ENCODE measurements around the gene EIF2B2. TPM values are rescaled to one million over a fixed set of nuclear protein-coding genes. Genes with fewer than 3 reads are reported as not detected.

EIF2B2 gene
- total RNA-seq, 2 donors from 2014 or later: 35.0 to 41.6 TPM

DNA sequence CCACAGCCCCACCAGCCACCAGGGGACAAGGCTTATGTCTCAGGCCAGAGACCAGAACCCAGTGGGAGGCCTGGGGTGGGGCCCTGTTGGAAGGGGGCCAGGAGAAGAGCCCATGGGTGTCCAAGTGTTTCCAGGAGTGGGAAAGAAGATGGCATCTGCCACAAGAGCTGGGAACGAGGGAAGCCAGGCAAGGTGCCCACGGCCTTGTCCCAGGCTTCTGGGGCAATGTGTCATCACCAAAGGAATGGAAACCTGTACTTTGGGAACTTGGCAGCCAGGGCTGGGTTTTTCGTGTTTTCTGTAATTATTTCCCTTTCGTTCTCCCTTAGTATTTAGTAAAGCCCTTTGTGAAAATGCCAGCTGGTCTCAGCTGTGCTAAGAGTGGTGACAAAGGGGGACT is 42.0 kb upstream of the EIF2B2 start:
- Mint-ChIP-seq H3K9me3 (no peaks in the 10 kb centered on the region), H3K4me3 (no peak overlapping the region), H3K4me1 (no peaks in the 10 kb centered on the region), H3K27me3 (ENCODE audit: insufficient read depth) (peaks cover 15% of the 10 kb centered on the region), H3K36me3 (ENCODE audit: low read depth) (no peaks in the 10 kb centered on the region), H3K27ac (no peak overlapping the region)
- Histone ChIP-seq H3K9ac (ENCODE audit: extremely low read depth, low read length, poor library complexity, severe bottlenecking) (no peak overlapping the region), H3K27me3 (ENCODE audit: control insufficient read depth, insufficient read depth, low read length, poor library complexity, severe bottlenecking) (peaks cover 8% of the 10 kb centered on the region), H3K27ac (ENCODE audit: low read depth, low read length) (no peak overlapping the region), H3K4me3 (ENCODE audit: low read length) (no peak overlapping the region), H3K9me3 (ENCODE audit: control insufficient read depth, low read length) (no peaks in the 10 kb centered on the region), H3K4me1 (ENCODE audit: control insufficient read depth, insufficient read depth, low read length) (no peaks in the 10 kb centered on the region), H3K36me3 (ENCODE audit: control insufficient read depth, insufficient read depth, low read length) (no peaks in the 10 kb centered on the region)
- DNase-seq: no peak
- WGBS, 2 experiments (ENCODE audit: insufficient coverage in 1 of 2, insufficient read length in 1 of 2): 93 to 97% methylated on average over 4 of the region's 4 CpGs
- TF ChIP-seq, protein P1, sequence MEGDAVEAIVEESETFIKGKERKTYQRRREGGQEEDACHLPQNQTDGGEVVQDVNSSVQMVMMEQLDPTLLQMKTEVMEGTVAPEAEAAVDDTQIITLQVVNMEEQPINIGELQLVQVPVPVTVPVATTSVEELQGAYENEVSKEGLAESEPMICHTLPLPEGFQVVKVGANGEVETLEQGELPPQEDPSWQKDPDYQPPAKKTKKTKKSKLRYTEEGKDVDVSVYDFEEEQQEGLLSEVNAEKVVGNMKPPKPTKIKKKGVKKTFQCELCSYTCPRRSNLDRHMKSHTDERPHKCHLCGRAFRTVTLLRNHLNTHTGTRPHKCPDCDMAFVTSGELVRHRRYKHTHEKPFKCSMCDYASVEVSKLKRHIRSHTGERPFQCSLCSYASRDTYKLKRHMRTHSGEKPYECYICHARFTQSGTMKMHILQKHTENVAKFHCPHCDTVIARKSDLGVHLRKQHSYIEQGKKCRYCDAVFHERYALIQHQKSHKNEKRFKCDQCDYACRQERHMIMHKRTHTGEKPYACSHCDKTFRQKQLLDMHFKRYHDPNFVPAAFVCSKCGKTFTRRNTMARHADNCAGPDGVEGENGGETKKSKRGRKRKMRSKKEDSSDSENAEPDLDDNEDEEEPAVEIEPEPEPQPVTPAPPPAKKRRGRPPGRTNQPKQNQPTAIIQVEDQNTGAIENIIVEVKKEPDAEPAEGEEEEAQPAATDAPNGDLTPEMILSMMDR (conservative IDR thresholded peaks at IDR 0.05): no peak

DNA sequence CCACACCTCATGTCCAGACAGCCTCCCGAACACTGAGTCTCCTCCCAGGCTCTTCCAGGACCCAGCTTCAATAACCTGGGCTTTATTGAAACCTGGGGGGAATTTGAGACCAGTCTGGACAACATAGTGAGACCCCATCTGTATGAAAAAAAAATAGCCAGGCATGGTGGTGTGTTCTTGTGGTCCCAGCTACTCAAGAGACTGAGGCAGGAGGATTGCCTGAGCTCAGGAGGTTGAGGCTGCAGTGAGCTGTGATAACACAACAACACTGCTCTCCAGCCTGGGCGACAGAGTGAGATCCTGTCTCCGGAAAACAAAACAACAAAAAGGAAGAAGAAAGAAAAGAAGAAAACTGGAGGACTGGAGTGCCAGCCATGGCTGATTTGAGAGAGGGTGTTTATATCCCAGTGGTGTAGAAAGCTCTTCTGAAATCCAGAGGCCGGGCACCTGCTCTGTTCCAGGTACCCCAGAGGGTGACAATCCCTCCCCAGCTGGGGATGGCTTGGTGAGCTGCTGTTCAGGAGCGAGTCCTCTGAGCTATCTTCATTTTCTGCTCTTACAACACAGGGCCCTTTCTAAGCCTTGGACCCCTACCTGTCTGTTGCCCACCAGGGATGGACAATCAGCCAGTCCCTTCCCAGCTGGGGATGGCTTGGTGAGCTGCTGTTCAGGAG is 41.3 kb upstream of the EIF2B2 start:
- H3K27me3 Mint-ChIP-seq (ENCODE audit: insufficient read depth): peaks cover 10% of the 10 kb centered on the region
- no peaks in the 10 kb centered on the region for H3K36me3 ChIP-seq (ENCODE audit: control insufficient read depth, insufficient read depth, low read length)
- no peaks in the 10 kb centered on the region for H3K4me1 ChIP-seq (ENCODE audit: control insufficient read depth, insufficient read depth, low read length)
- H3K27ac ChIP-seq (ENCODE audit: low read depth, low read length): no peak overlapping the region
- no peak overlapping the region for H3K9ac ChIP-seq (ENCODE audit: extremely low read depth, low read length, poor library complexity, severe bottlenecking)
- 90 to 100% methylated on average over 2 to 5 of the region's 5 CpGs for WGBS, 2 experiments (ENCODE audit: insufficient coverage in 1 of 2, insufficient read length in 1 of 2)
- H3K9me3 ChIP-seq (ENCODE audit: control insufficient read depth, low read length): no peaks in the 10 kb centered on the region
- H3K9me3 Mint-ChIP-seq: no peaks in the 10 kb centered on the region
- H3K4me3 Mint-ChIP-seq: no peak overlapping the region
- TF ChIP-seq, protein P1 (conservative IDR thresholded peaks at IDR 0.05): no peak
- no peaks in the 10 kb centered on the region for H3K4me1 Mint-ChIP-seq
- no peak overlapping the region for H3K27ac Mint-ChIP-seq
- H3K4me3 ChIP-seq (ENCODE audit: low read length): no peak overlapping the region
- no peaks in the 10 kb centered on the region for H3K36me3 Mint-ChIP-seq (ENCODE audit: low read depth)
- peaks cover 2% of the 10 kb centered on the region for H3K27me3 ChIP-seq (ENCODE audit: control insufficient read depth, insufficient read depth, low read length, poor library complexity, severe bottlenecking)
- no peak for DNase-seq

DNA sequence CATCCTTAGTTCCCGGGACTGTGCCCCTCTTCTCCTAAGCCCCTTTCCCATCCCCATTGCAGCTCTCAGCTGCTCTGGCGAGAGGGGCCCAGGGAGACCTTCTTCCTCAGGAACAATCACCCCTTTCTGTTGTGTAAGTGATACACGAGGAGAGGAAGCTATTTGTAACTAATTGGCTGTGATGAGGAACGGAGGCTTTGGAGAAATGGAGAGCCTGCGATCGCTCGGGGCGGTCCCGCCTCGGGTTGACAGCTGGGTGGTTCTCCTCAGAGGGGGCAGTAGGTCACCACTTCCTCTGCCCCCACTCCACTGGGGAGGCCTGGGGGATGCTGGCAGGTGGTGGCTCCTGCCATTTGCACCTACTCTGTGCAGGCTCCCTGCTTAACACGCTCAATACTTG is 40.7 kb upstream of the EIF2B2 start:
- H3K4me1 ChIP-seq (ENCODE audit: control insufficient read depth, insufficient read depth, low read length): no peaks in the 10 kb centered on the region
- no peaks in the 10 kb centered on the region for H3K4me1 Mint-ChIP-seq
- H3K4me3 Mint-ChIP-seq: no peak overlapping the region
- TF ChIP-seq, protein P1 (conservative IDR thresholded peaks at IDR 0.05): no peak
- H3K27ac ChIP-seq (ENCODE audit: low read depth, low read length): no peak overlapping the region
- no peak overlapping the region for H3K9ac ChIP-seq (ENCODE audit: extremely low read depth, low read length, poor library complexity, severe bottlenecking)
- peaks cover 5% of the 10 kb centered on the region for H3K27me3 Mint-ChIP-seq (ENCODE audit: insufficient read depth)
- H3K9me3 Mint-ChIP-seq: no peaks in the 10 kb centered on the region
- no peak overlapping the region for H3K4me3 ChIP-seq (ENCODE audit: low read length)
- no peaks in the 10 kb centered on the region for H3K36me3 Mint-ChIP-seq (ENCODE audit: low read depth)
- no peaks in the 10 kb centered on the region for H3K36me3 ChIP-seq (ENCODE audit: control insufficient read depth, insufficient read depth, low read length)
- no peak overlapping the region for H3K27ac Mint-ChIP-seq
- WGBS, 2 experiments (ENCODE audit: insufficient coverage in 1 of 2, insufficient read length in 1 of 2): 91 to 100% methylated on average over 2 to 11 of the region's 11 CpGs
- H3K27me3 ChIP-seq (ENCODE audit: control insufficient read depth, insufficient read depth, low read length, poor library complexity, severe bottlenecking): no peaks in the 10 kb centered on the region
- DNase-seq: no peak
- H3K9me3 ChIP-seq (ENCODE audit: control insufficient read depth, low read length): no peaks in the 10 kb centered on the region
